NCI-H128 (cell line): ENCODE results near the gene PAK4.
"Not testable (repeated sequence)": the region's sequence is repeated elsewhere in the genome, so short reads cannot be mapped to it uniquely, and the experiment has no call there.

Experiments
- DNase-seq: peaks from one replicate; lab custom pipeline; 2025; ENCODE audit not compliant: unreplicated experiment; lab: John Stamatoyannopoulos, UW

PAK4 gene

DNA sequence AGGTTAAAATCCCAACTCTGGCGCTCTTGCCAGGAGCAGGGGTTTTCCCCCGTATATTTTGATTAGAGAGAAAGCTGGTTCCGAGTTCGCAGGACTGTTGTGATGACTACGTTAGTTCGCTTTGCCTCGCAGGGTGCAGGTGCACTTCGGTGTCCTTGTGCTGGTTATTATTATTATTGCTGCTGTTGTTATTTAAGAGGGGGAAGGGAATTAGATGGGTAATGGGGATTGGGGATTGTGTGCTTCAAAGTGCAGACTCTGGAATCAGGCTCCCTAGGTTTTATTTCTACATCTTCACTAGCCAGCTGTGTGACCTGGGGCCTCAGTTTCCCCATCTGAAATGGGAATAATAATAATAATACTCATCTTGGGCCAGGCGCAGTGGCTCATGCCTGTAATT, 26.2 kb upstream of the PAK4 start:
- no peak for DNase-seq

DNA sequence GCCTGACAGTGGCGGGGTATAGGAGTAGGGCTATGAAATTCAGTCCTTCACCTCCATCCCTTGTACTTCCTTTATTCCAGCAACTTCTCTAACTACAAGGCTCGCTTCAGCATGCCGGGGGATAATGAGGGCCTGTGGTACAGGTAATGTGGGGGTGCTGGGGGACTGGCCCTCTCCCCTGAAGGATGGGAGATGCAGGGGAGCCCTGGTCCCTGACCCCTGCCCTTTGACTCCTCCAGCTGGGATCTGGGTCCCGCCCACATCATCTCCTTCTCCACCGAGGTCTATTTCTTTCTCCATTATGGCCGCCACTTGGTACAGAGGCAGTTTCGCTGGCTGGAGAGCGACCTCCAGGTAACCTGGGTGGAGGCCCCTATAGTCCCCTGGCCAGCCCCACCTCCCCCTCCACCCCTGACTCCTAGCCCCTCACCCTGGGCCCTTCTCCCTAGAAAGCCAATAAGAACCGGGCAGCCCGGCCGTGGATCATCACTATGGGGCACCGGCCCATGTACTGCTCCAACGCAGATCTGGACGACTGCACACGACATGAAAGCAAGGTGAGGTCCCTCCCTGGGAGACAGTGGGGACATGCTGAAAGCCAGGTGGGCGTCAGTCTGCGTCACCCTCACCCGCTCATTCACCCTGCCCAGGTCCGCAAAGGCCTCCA, 25.0 kb upstream of the PAK4 start:
- DNase-seq = no peak

DNA sequence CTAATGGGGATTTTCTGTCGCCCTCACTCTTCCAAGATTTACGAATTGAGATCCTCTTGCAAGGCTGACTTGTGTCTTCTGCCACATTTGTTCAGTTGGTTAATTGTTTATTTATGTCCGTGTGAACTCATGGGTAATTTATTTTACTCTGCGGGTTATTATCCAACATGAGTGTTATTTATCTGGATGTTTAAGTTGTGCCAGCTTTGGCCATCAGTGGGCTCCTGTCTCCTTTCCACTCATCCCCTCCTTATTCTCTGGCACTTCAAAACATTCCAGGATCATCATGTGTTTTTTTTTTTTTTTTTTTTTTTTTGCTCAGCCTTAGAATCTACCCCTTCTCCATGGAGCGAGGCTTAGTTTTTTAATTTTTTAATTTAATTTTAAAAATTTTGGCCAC, 22.4 kb upstream of the PAK4 start:
- no peak for DNase-seq

GRCh38 chr19:39104186-39104596, 21.4 kb upstream of the PAK4 start:
- no peak for DNase-seq

GRCh38 chr19:39106194-39106593, 19.4 kb upstream of the PAK4 start:
- DNase-seq = no peak

DNA sequence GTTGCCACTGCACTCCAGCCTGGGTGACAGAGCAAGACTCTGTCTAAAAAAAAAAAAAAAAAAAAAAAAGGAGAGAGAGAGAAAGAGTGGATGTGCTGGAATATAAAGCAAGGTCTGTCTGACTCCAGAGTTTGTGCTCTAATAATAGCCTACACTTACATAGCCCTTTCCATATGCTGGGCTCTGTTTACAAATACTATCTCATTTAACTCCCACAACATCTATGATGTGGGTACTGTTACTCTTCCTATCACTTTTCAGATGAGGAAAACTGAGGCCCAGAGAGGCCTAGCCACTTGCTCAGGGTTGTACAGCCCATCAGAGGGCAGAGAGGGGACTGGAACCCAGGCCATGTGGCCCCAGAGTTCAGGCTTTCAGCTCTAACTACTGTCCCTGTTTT, 15.9 kb upstream of the PAK4 start:
- DNase-seq = no peak

- DNase-seq = peak; percentile 32
Measured at GRCh38 chr19:39110263-39110967, 15.2 kb upstream of the PAK4 start.

DNA sequence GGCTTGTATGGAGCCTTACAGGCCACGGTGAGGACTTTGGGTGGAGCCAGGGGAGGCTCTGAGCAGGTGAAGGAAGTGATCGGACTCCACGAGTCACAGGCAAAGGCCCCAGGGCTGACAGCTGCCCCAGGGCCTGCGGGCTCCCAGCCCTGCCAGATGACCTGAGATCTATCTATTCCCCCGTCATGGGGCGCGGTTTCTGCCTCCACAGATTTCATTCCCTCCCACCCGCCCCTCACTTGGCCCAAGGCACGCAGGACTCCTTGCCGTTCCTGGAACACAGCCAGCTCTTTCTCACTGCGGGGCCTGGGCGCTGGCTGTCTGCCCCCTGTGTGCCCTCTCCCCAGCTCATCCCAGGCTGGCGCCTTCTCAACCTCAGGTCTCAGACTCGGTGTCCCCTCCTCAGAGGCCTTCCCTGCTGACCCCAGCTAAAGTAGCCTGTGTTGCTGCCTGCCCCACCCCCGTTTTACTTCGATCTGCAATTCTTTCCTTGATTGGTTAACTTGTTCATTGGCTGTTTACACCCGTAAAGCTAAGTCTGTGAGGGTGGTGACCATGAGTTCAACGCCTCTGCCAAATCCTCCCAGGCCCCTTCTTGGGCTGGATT, 13.9 kb upstream of the PAK4 start:
- no peak for DNase-seq

GRCh38 chr19:39112338-39112890, 13.2 kb upstream of the PAK4 start:
- DNase-seq = no peak

DNA sequence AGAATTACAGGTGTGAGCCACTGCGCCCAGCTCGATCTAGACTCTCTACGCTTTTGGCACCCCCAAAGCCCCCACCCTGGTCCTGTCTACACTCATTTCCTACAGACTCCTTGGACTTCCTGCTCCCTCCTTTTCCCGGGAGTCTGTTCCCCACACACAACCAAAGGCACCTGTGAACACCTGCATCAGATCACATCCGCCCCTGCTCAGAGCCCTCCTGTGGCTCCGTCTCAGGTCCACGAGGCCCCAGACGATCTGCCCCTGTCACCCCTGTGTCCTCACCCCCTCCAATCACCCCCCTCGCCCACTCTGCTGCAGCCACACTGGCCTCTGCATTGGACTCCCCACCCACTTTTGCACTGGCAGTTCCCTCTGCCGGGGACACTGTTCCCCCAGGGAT, 12.4 kb upstream of the PAK4 start:
- no peak for DNase-seq

GRCh38 chr19:39115105-39115847, 10.3 kb upstream of the PAK4 start:
- DNase-seq = no peak

DNA sequence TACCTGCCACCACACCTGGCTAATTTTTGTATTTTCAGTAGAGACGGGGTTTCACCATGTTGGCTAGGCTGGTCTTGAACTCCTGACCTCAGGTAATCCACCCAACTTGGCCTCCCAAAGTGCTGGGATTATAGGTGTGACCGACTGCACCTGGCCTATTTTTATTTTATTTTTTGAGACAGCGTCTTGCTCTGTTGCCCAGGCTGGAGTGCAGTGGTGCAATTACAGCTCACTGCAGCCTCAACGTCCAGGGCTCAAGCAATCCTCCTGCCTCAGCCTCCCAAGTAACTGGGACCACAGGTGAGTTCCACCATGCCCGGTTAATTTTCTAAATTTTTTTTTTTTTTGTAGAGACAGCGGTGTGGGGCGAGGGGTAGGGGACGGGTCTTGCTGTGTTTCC, 8.6 kb upstream of the PAK4 start:
- not testable (repeated sequence) for DNase-seq

DNA sequence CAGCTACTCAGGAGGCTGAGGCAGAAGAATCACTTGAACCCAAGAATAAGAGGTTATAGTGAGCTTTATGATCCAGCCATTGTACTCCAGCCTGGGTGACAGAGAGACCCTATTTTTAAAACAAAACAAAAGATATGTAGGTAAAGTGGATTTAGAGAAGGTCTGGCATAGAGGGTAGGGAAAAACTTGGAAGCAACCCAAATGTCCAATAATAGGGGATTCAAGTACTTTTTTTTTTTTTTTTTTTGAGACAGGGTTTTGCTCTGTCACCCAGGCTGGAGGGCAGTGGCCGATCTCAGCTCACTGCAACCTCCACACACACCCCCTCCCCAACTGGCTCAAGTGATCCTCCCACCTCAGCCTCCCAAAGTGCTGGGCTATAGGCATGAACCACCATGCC, 5.8 kb upstream of the PAK4 start:
- DNase-seq = no peak

- no peak for DNase-seq
Measured at GRCh38 chr19:39122934-39123731, 2.5 kb upstream of the PAK4 start.

- no peak for DNase-seq
Measured at GRCh38 chr19:39124136-39124764, 1.3 kb upstream of the PAK4 start.

DNA sequence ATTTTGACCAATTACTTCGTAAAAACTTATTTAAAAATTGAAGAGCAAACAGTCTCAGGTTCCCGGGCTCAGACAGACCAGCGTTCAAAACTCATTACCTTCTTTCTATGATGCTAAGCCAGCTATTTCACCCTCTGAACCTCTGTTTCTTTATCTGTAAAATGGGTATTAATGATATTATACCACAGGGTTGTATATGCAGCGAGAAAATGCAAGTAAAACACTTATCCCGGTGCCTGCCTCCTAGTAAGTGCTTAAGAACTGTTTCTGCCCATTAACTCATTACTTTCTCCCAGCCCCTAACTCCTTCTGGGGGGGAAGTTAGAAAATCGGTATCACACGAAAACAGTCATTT, 410 bp upstream of the PAK4 start:
- no peak for DNase-seq

DNA sequence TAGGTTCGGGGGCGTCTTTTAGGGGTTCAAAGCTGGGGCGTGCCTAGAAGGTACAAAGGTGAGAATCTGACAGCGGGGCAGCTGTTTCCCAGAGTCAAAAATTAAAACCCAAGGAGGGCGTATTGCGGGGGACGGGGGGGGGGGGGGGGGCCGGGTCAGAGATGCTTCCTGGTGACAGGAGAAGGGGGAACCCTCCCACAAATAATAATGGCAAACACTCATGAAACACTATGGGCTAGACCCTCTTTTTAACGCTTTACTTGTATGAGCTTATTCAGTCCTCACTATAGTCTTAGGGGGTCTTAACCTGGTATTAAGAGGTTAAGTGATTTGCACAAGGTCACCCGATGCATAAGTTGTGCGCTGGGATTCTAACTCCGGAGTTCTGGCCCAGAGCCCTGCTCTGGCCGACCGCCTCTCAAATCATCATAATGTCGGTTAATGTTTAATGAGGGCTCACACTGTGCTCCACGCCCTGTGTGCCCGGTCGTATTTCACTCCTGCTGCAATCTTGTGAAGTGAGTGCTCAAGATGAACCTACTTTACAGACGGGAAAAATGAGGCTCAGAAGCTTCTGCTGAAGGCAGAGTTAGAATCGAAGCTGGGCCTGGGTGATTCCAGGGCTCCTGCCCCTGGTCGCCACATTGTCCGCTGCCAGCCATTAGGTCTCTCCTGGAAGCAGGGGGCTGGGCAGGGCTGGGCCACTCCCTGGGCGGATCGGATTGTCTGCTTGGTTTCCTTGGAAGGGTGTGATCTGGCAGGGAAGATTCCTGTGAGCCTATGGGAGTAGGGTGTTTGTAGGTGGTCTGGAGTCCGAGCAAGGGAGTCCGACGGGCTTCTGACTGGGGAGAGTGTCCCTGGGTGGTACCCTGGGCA, 964 bp downstream of the PAK4 start:
- no peak for DNase-seq

GRCh38 chr19:39127812-39128515, 2.4 kb downstream of the PAK4 start:
- no peak for DNase-seq
